Transverse colon (tissue), 4 donors: Measurements from ENCODE around the gene SELE.

ENCODE experiments used
- CTCF ChIP-seq, 5 experiments: fragments of 200-600 bp in 3 of 5; fragments of 450-650 bp in 2 of 5; sonication (generic) in 3 of 5; IDR thresholded peaks; 1 replicate in 2 of 5; 2 replicates in 3 of 5; pipeline ENCODE4 v1.5.1; 2016 to 2017; ENCODE audit warnings: antibody characterized with exemption in 5 of 5, inconsistent platforms in 3 of 5, mild to moderate bottlenecking in 2 of 5, moderate library complexity in 1 of 5
- POLR2AphosphoS5 ChIP-seq, 3 donors: sonication (generic); formaldehyde crosslinking; IDR thresholded peaks; one replicate each; pipeline ENCODE4 v1.6.1; 2016; ENCODE audit warnings: antibody characterized with exemption in 3 of 3

- TF ChIP-seq POLR2AphosphoS5 (IDR thresholded peaks at IDR 0.05) (no peak), CTCF (IDR thresholded peaks at IDR 0.05) (no peak)
Observed at GRCh38 chr1:169733924-169734323, at the start of gene SELE.
